GM15510 (cell line): ENCODE measurements around the gene RGS5.

Source experiments
- POLR2A ChIP-seq: IDR thresholded peaks from 3 replicates; pipeline ENCODE4 v1.6.1; 2011; ENCODE audit warnings: borderline replicate concordance; ENCODE audit not compliant: insufficient read length; ENCODE audit errors: extremely low read depth

RGS5 gene

GRCh38 chr1:163202833-163203451 lies at the start of gene RGS5:
Gene RGS5, minus strand, starts transcription at chr1:163202916. Its CDS starts 81 bp downstream, at chr1:163202835.
- no peak for TF ChIP-seq POLR2A

DNA sequence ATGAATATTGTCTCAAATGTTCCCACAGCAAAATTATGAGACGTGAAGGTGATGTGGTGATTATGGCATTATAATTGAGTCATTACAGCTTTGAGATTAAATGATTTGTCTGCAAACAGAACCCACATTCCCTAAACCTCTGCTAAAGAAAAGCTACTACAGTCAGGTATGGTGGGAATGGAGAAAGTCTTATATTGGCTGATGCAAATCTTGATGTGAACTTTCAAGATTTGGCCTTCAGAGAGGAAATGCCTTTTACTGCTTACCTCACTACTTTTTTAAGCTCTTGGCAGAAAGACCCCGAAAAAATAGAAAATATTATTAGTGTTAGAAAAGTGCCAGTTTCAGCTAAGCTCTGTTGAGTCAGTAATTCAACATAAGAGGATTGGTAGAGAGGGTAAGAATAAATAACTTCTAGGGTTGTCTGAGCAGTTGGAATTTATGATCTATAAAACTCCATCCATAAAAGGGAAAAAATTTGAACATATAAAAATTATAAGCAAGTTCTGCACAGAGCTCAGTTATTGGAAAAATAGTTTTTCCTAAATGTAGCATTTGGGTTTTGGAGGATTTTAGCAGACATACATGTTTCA lies 47.8 kb upstream of the RGS5 start:
- no peak for TF ChIP-seq POLR2A

DNA sequence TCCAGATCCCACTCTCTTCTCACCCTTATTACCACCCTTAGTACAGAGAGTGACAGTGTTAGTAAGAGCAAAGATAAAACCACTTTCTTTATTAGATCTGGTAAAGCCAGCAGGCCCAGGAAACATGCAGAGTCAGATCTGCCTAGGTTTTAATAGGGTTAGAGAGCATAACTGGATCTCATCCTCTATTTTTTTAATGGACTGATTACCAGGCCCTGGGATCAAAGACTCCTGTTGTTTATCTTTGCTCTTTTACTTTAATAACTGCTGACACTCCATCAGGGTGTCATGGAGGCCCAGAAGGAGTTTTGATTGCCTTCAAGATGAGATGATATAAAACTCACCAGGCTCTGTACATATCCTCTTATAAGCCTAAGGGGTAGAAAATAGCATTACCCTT lies 45.3 kb upstream of the RGS5 start:
- no peak for TF ChIP-seq POLR2A

DNA sequence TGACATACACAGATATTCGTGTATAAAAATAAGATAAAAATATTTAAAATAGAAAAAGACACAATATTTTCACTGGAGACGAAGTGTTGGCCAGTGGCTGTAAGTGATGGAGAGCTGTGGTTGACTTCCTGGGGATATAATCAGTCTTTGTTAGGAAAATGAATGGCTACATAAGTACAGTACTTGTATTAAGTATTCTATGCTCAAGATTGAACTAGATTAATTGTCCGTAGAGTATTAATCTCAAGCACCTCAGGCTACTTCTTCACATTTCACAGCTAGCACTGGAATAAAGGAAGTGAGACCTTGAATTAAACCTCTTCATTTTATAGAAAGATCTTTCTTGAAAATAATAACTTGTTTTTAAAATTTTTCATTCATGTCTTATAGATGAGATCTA lies 39.0 kb upstream of the RGS5 start:
- TF ChIP-seq POLR2A, result no peak

- TF ChIP-seq POLR2A, result no peak
These were observed 38.0 kb upstream of the RGS5 start for GRCh38 chr1:163240705-163241104.

DNA sequence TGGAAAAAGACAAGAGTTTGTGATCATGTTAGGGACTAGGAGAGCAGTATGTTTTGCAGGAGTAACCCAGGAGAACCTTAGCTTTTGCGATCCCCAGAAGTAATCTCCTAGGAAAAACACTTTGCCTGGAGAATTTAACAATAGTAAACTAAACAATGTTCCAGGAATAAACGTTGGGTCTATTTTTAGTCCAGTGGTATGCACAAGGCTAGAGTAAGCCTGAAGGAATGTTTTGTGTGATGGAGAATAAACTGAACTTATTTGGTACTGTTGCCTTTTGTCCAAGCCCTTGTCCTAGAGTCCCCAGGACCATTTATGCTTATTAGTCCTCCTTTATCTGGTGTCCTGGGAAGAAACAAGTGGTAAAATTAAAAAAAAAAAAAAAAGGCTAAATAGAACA lies 28.7 kb upstream of the RGS5 start:
- no peak for TF ChIP-seq POLR2A

DNA sequence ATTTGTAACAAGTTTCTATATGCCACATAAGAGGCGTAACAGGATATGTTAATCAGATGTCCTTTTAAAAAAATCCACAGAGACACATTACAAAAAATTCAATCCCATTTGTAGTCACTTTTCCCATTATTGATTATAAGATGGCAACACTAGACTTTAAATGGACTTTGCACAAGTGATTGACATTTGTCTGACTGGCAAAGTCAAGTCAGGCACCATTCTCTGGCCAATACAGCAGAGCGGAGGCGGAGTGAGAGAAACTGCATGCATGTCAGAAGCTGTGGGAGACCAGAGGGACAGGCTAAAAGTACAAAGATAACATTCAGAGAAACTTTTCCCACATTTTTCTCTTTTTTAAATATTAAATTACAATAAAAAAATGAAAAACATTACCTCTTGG lies 28.1 kb upstream of the RGS5 start:
- no peak for TF ChIP-seq POLR2A

DNA sequence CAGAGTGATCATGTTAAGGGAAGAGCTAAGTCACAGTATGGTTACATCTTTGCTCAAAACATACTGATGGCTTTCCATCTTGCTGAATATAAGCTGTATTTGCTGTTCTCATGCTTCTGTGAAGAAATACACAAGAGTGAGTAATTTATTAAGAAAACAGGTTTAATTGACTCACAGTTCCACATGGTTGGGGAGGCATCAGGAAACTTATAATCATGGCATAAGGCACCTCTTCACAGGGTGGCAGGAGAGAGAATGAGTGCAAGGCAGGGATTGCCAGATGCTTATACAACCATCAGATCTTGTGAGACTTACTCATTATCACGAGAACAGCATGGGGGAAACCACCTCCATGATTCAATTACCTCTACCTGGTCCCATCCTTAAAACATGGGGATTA lies 24.4 kb upstream of the RGS5 start:
- no peak for TF ChIP-seq POLR2A

- no peak for TF ChIP-seq POLR2A
These were observed 10.9 kb upstream of the RGS5 start for GRCh38 chr1:163213626-163214025.

DNA sequence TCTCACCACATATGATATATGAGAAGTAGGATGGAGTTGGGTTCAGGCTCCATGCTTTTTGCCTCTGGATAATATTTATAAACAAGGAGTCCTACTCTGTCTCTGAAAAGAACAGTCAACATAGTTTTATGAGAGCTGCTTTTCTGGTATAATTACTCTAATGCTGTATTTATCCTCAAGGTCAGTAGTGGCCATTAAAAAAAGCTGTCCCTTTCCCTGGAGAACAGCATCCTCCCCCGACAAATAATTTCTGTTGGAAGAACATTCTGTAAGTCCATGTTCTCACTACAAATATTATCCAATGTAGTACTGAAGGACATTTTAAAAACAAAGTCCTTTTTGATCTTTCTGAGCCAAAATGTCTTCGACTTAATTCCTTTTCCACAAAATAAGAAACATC lies 9.0 kb upstream of the RGS5 start:
- no peak for TF ChIP-seq POLR2A

- no peak for TF ChIP-seq POLR2A
These were observed 2.8 kb upstream of the RGS5 start for GRCh38 chr1:163205513-163205912.

- TF ChIP-seq POLR2A, result no peak
These were observed 845 bp upstream of the RGS5 start for GRCh38 chr1:163203561-163203960.

GRCh38 chr1:163201906-163202305 lies 810 bp downstream of the RGS5 start:
- TF ChIP-seq POLR2A, result no peak

- TF ChIP-seq POLR2A, result no peak
These were observed 5.7 kb downstream of the RGS5 start for GRCh38 chr1:163197022-163197421.

- TF ChIP-seq POLR2A, result no peak
These were observed 6.3 kb downstream of the RGS5 start for GRCh38 chr1:163196449-163196787.

DNA sequence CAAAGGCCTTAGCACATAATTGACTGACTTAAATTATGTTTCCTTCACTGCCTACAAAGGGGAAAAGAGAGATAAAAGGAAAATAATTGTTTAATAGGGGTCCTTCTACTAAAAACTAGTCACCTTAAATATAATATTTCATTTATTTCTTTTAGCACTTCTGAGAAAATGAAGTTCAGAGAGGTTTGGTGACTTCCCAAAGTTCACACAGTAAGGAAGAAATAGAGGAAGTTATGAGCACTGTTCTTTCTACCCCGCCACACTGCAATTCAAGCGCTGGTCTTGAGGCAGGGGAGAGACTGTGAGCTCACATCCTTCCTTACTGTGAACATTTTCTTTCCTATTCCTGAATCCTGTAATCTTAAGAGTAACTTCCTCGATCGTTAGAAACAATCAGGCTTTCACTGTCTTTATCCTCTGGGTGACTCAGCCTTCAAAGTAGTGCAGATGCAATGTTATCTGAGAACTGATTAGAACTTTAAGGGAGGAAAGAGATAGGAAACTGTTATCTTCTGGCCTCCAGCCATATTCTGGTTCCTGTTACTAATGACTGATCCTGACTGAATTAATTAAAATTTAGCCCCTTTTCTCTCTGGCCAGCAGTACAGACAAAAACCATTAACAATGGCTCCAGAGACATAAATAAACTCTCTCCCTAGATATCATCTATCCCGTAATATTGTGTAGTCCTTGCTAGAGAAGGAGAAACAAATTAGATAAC lies 6.8 kb downstream of the RGS5 start:
- TF ChIP-seq POLR2A, result no peak
